Activated gamma-delta T cell treated with Interleukin-2 at 50 U/mL for 16 hours (primary cell): ENCODE measurements around the gene KCNQ4.

Experiments
- DNase-seq: peaks from one replicate; pipeline ENCODE4 v3.0.0-alpha.2; 2020

KCNQ4 gene

DNA sequence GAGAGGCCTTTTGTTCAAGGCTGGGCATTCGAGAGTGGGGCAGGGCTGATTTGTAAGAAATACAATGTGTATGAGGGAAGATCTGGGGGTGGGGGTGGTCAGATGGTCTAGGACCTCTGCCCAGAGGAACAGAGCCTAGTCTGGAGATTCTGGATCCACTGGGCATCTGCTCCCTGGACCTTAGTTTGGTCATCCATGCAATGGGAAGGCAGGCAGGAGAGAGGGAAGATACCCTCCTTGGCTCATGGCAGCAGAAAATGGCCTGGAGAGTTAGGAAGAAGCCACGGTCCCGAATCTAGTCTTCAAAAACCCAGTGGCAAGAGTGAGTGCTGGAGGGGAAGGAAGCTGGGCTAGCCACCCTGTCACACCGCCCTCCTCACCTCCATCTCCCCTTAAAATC is 39.8 kb downstream of the KCNQ4 start:
- DNase-seq = no peak

DNA sequence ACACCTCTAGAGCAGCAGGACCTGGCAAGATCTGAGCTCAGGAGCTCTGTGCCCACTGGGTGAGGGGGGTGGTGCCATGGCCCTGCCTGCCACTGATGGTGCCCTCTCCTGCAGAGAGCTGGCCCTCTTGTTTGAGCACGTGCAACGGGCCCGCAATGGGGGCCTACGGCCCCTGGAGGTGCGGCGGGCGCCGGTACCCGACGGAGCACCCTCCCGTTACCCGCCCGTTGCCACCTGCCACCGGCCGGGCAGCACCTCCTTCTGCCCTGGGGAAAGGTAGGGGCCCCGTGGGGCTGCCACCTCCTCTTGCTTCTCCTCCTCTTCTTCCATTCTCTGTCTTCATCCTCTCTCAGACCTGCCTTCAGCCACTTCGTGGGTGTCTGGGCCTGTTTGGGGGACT is 40.4 kb downstream of the KCNQ4 start:
- DNase-seq = no peak

DNA sequence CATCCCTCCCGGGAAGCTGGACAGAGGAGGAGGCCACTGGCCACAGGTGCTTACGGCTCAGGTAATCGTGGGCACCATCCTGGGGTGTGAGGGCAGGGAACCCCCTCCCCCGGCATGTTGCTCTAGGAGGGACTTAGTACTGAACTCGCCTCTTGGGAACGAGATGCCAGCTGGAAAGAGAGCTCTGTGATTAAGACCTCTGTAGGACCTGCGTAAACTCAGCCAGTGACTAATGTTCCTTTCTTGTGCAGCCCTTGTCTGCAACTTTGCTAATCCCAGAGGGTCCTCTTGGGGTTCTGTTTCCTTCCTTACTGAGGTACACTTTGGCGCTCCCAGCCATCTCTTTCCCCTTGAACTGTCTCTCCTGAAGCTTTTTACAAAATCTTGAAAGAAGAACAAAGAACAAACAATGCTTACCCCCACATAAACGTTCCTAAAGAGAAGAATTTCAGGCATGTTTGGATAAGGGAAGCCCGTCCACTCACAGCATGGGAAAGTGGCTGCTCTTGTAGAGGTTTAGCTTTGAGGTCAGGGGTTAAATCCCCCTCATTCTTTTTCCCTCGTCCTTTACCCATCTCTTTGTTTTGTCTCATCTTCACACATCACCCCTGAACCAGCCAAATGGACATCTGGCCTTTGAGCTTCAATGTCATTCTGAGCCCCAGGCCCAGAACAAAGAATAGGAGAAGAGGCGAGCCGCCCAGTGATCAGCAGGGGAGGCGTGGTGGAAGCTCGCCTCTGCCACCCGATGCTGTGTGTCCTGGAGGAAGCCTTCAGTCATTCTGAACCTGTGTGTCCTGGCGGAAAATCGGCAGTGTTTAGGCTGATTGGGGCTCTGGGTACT is 41.2 kb downstream of the KCNQ4 start:
- DNase-seq = no peak

DNA sequence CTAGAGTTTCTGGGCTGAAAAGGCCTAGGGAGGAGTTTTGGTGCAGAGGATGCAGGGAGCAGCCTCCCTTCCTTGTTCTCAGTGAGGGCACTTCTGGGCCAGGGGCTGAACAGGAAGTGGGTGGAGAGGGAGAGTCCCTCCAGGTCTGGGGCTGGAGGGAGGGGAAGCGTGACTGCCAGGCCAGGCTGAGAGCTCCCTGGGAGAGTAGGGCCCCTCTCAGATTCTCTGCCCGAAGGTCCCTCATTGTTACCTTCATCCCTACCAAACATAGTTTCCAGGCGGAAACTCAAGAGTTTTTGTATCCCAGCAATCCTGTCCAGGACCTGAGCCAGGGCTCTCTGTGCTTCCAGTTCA is 41.8 kb downstream of the KCNQ4 start:
- DNase-seq = no peak

DNA sequence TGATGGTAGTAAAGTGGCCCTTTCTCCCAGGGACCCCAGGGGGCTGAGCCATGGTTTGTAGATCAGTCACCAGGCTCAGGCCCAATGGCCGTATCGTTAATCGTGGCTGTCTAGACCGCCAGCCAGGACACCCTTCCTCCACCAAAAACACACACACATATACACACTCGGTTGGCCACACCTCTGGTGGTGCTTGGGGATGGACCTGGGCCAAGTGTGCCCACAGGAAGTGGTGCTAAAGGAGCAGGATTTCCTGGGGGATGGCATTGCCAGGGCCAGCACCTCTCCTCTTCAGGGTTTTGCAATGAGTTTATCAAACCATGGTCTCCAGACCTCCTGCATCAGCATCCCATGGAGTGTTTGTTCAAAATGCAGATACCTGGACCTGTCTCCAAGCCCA is 42.4 kb downstream of the KCNQ4 start:
- DNase-seq = no peak

DNA sequence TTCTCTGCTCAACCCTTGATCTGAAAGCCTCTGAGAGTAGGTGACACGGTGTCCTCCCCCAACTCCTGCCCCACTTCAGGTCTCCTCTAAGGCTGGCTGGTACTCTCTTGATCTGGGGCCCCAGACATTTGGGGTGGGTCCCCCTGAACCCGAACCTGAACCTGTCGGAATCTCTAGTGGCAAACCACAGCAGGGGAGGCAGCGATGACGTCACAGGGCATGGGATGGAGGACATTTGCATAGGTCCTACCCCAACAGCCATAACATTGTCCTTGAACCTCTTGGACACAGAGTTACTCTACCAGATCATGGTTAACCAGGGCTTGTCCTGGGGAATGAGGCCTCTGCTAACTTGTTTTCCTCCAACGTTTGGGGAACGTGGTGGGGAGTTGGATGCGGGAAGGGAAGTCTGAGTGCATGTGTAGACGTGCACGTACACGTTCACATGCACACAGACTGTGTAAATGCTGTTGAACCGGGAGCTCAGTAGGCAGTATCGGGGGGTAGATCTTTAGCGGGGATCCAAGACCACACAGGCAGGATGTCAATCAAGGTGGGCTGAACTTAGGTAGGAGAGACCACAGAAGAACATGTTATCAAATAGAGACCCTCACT is 46.2 kb downstream of the KCNQ4 start:
- no peak for DNase-seq

DNA sequence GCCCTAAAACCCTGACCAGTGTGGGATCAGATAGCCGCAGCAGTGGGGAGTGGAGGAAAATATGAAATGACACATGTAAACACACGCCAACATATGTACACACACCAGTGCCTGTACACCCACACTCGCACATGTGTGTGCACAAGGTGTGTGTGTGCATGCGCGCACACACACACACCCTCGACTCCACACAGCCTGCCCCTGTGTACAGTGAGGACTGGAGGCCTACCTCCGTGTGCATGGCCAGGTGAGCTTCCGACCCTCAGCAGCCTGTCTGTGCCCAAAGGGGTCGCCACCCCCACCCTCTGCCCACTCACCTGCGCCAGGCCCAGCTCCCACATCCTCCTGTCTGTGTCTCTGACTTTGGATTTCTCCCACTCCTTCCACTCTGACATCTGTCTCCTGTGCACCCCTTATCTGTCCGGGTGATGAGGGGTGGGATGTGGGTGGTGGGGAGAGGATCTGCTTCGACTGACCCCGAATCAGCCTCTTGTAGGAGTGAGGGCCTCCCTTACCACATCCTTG is 46.9 kb downstream of the KCNQ4 start:
- no peak for DNase-seq

DNA sequence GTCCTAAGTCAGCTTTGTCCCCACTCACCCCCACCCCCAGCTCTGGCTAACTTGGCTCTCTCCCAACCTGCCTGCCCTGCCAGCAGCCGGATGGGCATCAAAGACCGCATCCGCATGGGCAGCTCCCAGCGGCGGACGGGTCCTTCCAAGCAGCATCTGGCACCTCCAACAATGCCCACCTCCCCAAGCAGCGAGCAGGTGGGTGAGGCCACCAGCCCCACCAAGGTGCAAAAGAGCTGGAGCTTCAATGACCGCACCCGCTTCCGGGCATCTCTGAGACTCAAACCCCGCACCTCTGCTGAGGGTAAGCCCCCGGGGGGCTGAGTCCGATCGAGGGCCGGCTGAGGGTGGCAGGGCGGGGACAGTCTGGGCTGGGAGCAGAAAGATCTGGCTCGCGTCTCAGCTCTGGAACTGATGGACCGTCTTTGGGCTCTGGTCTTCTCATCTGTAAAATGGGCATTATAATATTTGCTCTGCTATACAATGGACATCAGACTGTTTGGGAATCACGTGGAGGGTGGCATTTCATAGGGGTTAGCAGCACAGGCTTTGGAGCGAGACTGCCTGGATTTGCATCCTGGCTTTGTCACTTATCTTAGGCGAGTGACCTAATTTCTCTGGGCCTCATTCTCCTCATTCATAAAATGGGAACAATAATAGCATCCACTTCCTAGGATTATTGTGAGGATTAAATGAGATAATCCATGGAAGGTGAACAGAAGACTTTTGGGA is 47.6 kb downstream of the KCNQ4 start:
- no peak for DNase-seq

DNA sequence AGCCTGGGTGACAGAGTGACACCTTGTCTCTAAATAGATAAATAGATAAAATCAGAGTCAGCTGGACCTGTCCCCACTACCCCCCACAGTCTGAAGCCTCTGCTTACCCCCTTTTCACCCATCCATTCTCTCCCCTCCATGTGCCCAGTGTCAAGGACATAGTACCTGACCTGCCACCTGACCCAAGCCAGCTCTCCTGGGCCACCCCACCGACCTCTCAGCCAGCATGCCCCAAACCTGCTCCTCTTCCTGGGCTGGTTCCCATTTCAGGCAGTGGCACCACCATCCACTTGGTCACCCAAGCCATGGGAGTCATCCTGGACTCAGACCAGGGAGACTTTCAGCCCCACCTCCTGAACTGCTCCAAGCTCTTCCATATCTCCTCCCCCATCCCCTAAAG is 50.4 kb downstream of the KCNQ4 start:
- no peak for DNase-seq

DNA sequence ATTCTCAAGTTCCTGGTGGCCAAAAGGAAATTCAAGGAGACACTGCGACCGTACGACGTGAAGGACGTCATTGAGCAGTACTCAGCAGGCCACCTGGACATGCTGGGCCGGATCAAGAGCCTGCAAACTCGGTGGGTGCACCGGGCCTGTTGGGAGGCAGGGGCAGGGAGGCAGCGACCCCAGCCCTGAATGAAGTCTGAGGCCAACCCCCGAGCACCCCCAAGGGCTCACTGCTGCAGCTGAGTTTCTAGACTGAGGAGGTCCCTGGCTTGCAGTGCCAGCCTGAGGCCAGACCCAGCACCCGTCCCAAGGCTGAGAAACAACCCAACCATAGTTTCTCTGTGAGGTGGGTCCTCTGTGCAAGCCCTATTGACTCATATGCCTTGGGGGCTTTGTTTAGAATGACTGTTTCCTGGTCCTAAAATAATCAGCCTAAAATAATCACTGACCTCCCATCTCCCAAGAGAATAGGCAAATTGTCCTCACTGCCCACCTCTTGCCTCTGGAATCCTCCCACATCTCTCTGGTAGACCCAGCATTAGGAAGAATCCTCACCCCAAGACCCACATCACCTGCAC is 51.5 kb downstream of the KCNQ4 start:
- DNase-seq = no peak

DNA sequence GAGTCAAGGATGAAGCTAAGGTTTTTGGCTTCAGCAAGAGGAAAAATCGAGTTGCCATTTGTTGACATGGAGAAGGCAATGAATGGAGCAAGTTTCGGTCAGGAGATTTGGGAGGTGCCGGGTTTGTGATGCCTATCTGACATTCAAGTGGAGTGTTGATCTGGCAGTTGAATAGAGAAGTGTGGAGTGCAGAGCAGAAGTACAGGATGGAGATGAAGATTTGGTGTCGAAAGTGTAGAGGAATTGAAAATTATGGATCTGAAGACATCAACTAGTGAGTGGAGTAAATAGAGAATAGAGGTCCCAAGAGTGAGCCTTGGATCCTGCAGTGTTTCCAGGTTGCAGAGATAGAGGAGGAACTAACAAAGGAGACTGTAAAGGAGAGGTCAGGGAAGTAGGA is 52.7 kb downstream of the KCNQ4 start:
- DNase-seq = no peak

DNA sequence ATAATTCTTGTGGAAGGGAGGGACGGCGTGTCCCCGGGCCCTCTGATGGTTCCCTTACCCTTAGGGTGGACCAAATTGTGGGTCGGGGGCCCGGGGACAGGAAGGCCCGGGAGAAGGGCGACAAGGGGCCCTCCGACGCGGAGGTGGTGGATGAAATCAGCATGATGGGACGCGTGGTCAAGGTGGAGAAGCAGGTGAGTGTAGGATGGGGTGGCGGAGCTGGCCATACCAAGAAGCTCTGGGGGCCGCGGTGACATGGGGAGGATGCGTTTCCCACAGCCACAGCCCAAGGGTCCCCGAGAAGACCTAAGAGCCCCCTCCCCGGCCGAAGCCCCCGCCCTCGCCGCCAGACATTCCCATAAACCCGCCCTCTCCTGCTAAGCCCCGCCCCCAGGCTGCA is 54.0 kb downstream of the KCNQ4 start:
- no peak for DNase-seq

DNA sequence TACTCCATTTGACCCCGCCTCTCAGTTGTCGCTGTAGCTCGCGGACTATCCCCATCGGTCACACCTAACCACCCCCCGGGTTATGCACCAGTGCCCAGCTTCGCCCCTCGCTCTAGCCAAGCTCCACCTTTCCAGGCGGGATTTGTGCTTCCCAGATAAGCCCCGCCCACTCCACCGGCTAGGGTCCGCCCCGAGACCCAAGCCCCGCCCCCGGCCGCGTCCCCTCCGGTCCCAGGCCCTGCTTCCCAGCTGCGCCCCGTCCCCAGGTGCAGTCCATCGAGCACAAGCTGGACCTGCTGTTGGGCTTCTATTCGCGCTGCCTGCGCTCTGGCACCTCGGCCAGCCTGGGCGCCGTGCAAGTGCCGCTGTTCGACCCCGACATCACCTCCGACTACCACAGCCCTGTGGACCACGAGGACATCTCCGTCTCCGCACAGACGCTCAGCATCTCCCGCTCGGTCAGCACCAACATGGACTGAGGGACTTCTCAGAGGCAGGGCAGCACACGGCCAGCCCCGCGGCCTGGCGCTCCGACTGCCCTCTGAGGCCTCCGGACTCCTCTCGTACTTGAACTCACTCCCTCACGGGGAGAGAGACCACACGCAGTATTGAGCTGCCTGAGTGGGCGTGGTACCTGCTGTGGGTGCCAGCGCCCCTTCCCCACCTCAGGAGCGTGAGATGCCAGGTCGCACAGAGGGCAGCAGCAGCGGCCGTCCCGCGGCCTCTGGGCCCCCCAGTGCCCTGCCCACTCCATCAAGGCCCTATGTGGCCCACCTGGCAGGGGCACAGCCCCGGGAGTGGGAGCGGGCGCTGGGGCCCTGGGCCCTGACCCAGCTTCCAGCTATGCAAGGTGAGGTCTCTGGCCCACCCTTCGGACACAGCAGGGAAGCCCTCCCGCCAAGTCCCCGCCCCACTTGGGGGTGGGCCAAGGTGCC is 54.7 kb downstream of the KCNQ4 start:
- no peak for DNase-seq

DNA sequence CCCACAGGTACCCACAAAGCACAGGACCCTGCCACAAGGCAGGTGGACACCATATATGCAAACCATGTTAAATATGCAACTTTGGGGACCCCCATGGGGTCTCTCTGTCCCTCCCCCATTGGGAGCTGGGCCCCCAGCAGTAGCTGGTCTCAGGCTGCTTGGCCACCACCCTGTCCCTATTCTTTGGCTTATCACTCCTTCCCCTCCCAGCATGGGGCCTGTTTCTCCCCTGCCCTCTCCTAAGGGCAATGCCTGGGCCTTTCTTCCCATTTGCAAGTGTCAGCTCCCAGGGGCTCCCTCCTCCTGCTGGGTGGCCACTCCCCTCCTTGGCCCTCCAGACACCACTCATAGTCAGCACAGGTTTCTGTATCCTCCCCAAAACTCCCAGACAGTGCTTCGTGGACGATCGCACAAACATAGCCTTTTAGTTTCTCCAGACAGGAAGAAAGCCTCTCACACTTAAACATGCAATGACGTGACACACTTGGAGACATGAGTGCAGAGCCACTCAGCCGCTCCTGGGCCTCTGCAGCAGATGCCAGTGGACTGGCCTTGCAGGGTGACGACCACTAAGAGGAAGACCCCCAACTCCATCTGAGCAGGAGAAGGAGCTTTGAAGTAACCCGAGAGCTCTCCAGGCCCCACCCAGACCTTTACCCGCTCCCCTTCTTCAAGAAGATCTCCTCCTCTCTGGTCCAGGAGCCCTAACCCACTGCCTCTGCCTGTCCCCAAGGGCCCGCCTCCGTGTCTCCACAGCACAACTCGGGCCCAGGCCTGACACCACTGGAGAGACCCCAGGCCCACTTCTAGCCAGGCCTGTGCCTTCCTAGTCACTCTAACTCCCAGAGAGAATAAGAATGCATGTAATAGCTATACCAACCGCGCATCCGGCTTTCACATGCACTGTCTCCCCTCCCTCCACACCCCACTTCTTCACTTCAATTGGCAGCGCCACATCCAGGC is 55.7 kb downstream of the KCNQ4 start:
- no peak for DNase-seq

DNA sequence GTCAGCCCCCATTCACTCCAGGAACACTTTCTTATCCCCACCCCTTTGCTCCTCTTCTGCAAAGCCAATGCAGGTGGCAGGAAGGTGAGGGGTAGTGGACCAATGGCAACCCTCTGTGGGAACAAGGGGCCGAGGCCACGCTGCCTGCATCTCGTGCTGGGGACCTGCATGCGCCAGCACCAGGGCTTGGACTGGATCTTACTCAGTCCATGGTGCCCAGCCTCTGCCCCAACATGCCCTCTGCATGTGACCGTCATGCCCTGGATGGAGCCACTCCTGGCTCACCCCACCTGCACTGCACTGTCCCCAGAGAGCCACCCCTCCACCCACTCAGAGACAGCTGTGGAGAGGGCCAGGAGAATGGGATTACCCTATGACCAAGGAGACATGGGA is 56.4 kb downstream of the KCNQ4 start:
- no peak for DNase-seq

DNA sequence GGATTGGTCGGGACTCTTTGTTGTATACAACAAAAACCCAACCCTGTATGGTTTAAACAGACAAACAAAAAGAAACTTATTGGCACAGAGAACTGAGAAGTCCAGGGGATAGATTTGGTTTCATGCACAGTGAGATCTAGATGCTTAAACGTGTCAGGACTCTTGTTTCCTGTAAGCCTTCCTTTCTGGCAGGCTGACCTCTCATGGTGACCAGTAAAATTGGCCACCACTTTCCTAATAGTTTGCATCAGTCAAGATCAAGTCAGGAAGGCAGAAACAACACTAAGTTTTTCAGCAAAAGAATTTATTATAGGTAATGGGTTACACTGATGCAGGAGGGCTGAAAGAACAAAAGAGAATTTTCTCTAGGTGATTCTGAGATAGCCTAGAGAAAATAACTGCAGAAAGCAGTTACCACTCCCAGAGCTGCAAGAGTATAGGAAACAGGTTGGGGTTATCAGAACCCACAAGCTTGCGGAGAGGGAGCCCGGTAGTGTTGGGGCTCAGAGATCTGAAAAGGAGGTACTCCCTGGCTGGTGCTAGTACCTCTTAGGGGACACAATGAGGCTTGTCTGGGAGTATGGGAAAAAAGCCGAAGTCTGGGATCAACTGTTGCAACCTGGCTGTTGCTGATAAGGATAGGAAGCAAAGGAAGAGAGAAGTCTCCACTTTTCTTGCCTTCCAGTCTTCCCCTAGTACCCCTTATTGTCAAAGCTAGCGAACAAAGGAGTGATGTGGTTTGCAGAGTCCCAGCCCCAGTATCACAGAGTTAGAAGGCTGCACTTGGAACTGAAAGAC is 57.1 kb downstream of the KCNQ4 start:
- no peak for DNase-seq

DNA sequence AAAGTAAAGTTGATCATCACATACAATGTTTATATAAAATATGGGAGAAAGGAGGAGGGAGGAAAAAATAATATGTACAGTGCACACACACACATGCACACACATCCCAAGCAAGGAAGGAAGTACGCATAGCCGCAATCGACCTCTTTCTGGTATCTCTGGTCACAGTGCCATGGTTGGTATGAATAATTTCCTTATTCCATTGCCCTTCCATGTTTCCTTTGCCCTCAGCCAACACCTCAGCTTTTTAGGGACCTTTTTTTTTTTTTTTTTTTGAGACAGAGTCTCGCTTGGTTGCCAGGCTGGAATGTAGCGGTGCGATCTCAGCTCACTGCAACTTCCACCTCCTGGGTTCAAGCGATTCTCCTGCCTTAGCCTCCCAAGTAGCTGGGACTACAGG is 58.0 kb downstream of the KCNQ4 start:
- no peak for DNase-seq

DNA sequence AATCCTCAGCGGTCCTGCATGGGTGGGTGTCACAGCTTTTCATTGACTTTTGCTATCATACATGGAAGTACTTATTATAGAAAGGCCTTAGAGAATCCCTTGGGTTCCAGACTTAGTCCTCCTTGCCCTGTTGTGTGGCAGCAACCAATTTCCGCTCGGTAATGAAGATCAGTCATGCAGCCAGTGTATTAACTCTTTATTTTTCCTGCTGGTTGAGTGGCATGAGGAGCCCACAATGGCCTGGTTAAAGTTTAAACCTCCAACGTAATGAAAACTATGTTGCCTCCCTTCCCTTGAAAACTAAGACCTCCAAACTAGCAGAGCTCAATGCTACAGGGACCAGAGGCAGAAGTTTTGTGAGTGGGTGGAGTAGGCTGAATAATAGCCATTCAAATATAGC is 58.6 kb downstream of the KCNQ4 start:
- no peak for DNase-seq

DNA sequence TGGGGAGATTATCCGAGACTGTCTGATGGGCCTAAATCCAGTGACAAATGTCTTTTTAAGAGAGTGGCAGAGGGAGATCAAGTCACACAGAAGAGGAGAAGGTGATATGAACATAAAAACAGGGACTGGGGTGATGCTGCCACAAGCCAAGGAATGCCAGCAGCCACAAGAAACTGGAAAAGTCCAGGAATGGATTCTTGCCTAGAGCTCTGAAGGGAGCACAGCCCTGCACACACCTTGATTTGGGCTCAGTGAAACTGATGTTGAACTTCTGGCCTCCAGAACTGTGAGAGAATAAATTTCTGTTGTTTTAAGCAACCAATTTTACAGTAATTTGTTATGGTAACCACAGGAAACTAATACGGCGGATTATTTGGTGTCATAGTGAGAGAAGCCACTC is 59.1 kb downstream of the KCNQ4 start:
- DNase-seq = no peak

DNA sequence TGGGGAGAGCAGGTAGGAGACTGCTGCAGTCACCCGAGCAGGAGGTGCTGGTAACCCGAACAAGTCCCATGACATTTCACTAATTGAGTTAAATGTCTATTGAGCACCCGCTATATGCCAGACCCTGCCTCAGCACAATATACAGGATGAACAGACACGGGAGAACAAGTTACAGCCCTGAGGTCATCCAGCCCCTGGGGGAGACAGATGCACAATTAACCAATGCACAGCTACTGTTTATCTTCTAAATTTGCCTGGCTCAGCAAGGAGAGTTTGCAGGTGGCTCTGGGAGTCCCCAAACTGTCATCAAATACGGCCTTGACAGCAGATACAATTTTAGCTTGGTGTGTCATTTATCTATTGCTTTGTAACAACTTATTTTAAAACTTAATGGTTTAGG is 60.5 kb downstream of the KCNQ4 start:
- no peak for DNase-seq
